Stimulated activated CD4-positive, alpha-beta T cell treated with anti-CD3 and anti-CD28 coated beads, Interleukin-2, amount 100 ng/mL, for 4 hours (primary cell): ENCODE data around the gene SSB.
"Not testable (repeated sequence)": the region's sequence is repeated elsewhere in the genome, so short reads cannot be mapped to it uniquely, and the experiment has no call there.

Experiments used
- DNase-seq: peaks from one replicate; pipeline ENCODE4 v3.0.0-alpha.2; 2020; ENCODE audit warnings: low read depth

Gene SSB

GRCh38 chr2:169798718-169799592 lies at the start of gene SSB:
Gene SSB (plus strand): TSS chr2:169798871. CDS start chr2:169800961, 2,090 bp downstream.
- peak; percentile 91 for DNase-seq

- DNase-seq: no peak
These were observed 45.9 kb upstream of the SSB start for GRCh38 chr2:169752752-169753151.

GRCh38 chr2:169755083-169755870 lies 43.4 kb upstream of the SSB start:
- DNase-seq: no peak

- DNase-seq: no peak
These were observed 42.3 kb upstream of the SSB start for GRCh38 chr2:169756342-169756741.

GRCh38 chr2:169757356-169757755 lies 41.3 kb upstream of the SSB start:
- no peak for DNase-seq

- no peak for DNase-seq
These were observed 40.9 kb upstream of the SSB start for GRCh38 chr2:169757778-169758177.

- DNase-seq: no peak
These were observed 38.7 kb upstream of the SSB start for GRCh38 chr2:169759987-169760386.

GRCh38 chr2:169760798-169761197 lies 37.9 kb upstream of the SSB start:
- DNase-seq: not testable (repeated sequence)

GRCh38 chr2:169761251-169761969 lies 37.3 kb upstream of the SSB start:
- DNase-seq: no peak

- no peak for DNase-seq
These were observed 36.7 kb upstream of the SSB start for GRCh38 chr2:169761970-169762292.

GRCh38 chr2:169765523-169765922 lies 33.1 kb upstream of the SSB start:
- DNase-seq: no peak

GRCh38 chr2:169767243-169767888 lies 31.3 kb upstream of the SSB start:
- DNase-seq: peak; percentile 38

- DNase-seq: peak; percentile 27
These were observed 30.2 kb upstream of the SSB start for GRCh38 chr2:169768262-169768995.

GRCh38 chr2:169771021-169771420 lies 27.6 kb upstream of the SSB start:
- DNase-seq: no peak

- DNase-seq: no peak
These were observed 27.1 kb upstream of the SSB start for GRCh38 chr2:169771612-169772011.

GRCh38 chr2:169772651-169773050 lies 26.0 kb upstream of the SSB start:
- no peak for DNase-seq

- no peak for DNase-seq
These were observed 23.3 kb upstream of the SSB start for GRCh38 chr2:169775354-169775753.

GRCh38 chr2:169775765-169776164 lies 22.9 kb upstream of the SSB start:
- no peak for DNase-seq

- no peak for DNase-seq
These were observed 22.4 kb upstream of the SSB start for GRCh38 chr2:169776252-169776761.

- DNase-seq: no peak
These were observed 20.2 kb upstream of the SSB start for GRCh38 chr2:169778446-169778845.
